K562 (cell line): ENCODE measurements around the gene WASF3. TPM values are rescaled to one million over a fixed set of nuclear protein-coding genes. Genes with fewer than 3 reads are reported as not detected.

Source experiments
- ATAC-seq: fragments of 200-7000 bp; cut with Tn5 transposase; 3 replicates; pipeline ENCODE4 v1.9.1; 2020; ENCODE audit warnings: moderate library complexity
- BruUV-seq: library from RNA; stranded (reverse); fragments of 400-500 nt; replicated peaks from 2 replicates; lab custom pipeline; 2021; lab: Mats Ljungman, UMichigan
- CTCF ChIA-PET: fragments of 300-600 bp; formaldehyde crosslinking; extraction: SDS; loops from one replicate; lab custom pipeline; 2021; ENCODE audit warnings: low intra/inter-chr PET ratio; lab: Yijun Ruan, JAX
- POLR2A ChIA-PET: fragments of 300-600, 350-650 bp; sonication (Branson Sonifier 250); formaldehyde crosslinking; extraction: SDS; loops from one replicate; lab custom pipeline; 2021; ENCODE audit warnings: antibody characterized with exemption, inconsistent platforms; lab: Yijun Ruan, JAX
- DNase-seq, 4 experiments: peaks; one replicate each; pipeline versions ENCODE4 v3.0.0 to v3.0.0-alpha.2; 2011 to 2018; ENCODE audit warnings: low spot score in 3 of 4, mixed read lengths in 3 of 4; ENCODE audit errors: extremely low read depth in 1 of 4
- FAIRE-seq: peaks from 2 replicates; lab custom pipeline; 2011; peaks lifted over from hg19 to GRCh38; lab: Jason Lieb, UNC
- H2AFZ ChIP-seq: 2 replicates; pipeline ENCODE4 v1.6.0; 2011; ENCODE audit warnings: low read depth, low read length, control low read depth, inconsistent platforms
- H3K27ac ChIP-seq: fragments of 200-600 bp; 3 replicates; pipeline ENCODE4 v1.8.0; 2011; ENCODE audit warnings: low read depth, mild to moderate bottlenecking, control low read depth, inconsistent platforms, low read length, moderate library complexity, mixed read lengths; ENCODE audit errors: extremely low read depth
- H3K27me3 ChIP-seq, 2 experiments: fragments of 300-600 bp in 1 of 2; 2 replicates in 1 of 2; 3 replicates in 1 of 2; pipeline versions ENCODE4 v1.6.0 to v1.8.0; 2011; ENCODE audit warnings: inconsistent platforms in 2 of 2, low read length in 2 of 2, mild to moderate bottlenecking in 1 of 2, mixed read lengths in 1 of 2, moderate library complexity in 1 of 2; ENCODE audit not compliant: control insufficient read depth in 2 of 2, insufficient read depth in 2 of 2
- H3K36me3 ChIP-seq: fragments of 300-600 bp; 3 replicates; pipeline ENCODE4 v1.8.0; 2011; ENCODE audit warnings: mild to moderate bottlenecking, low read length, inconsistent platforms; ENCODE audit not compliant: control insufficient read depth, insufficient read depth
- H3K4me1 ChIP-seq, 2 experiments: fragments of 200-600 bp in 1 of 2; replicated peaks in 1 of 2; 2 replicates in 1 of 2; 3 replicates in 1 of 2; pipeline versions ENCODE4 v1.5.1 to v1.8.0; 2011; ENCODE audit warnings: inconsistent platforms in 2 of 2, low read length in 2 of 2, mild to moderate bottlenecking in 1 of 2, mixed read lengths in 1 of 2, moderate library complexity in 1 of 2; ENCODE audit not compliant: control insufficient read depth in 2 of 2, insufficient read depth in 2 of 2
- H3K4me2 ChIP-seq: 2 replicates; pipeline ENCODE4 v1.6.1; 2011; ENCODE audit warnings: low read length, control low read depth, inconsistent platforms, mixed read lengths; ENCODE audit not compliant: insufficient read depth
- H3K4me3 ChIP-seq: fragments of 200-600 bp; sonication (generic), shearing (Covaris generic); 2 replicates; pipeline ENCODE4 v1.5.1; 2016; ENCODE audit warnings: control low read depth, inconsistent platforms
- H3K79me2 ChIP-seq: fragments of 200-600 bp; 3 replicates; pipeline ENCODE4 v1.8.0; 2011; ENCODE audit warnings: low read length, inconsistent platforms; ENCODE audit not compliant: control insufficient read depth, insufficient read depth
- H3K9ac ChIP-seq, 2 experiments: 2 replicates each; pipeline versions ENCODE4 v1.6.0 to v1.6.1; 2011; ENCODE audit warnings: low read depth in 2 of 2, low read length in 2 of 2, control low read depth in 1 of 2, inconsistent platforms in 1 of 2, mild to moderate bottlenecking in 1 of 2, mixed read lengths in 1 of 2; ENCODE audit not compliant: insufficient read depth in 1 of 2
- H3K9me1 ChIP-seq: one replicate; pipeline ENCODE4 v1.6.0; 2011; ENCODE audit warnings: inconsistent platforms, mild to moderate bottlenecking, low read length, moderate library complexity; ENCODE audit not compliant: control insufficient read depth, insufficient read depth
- H3K9me3 ChIP-seq: replicated peaks from 2 replicates; pipeline ENCODE4 v1.5.1; 2011; ENCODE audit warnings: low read depth, low read length, inconsistent platforms; ENCODE audit not compliant: control insufficient read depth, insufficient read depth
- H4K20me1 ChIP-seq: replicated peaks from 2 replicates; pipeline ENCODE4 v1.6.1; 2011; ENCODE audit warnings: low read length, inconsistent platforms, mixed read lengths; ENCODE audit not compliant: control insufficient read depth, insufficient read depth
- ARID3B ChIP-seq: fragments of 250-450 bp; sonication (Bioruptor Pico); IDR thresholded peaks from 2 replicates; pipeline ENCODE4 v1.4.0; 2020; ENCODE audit warnings: borderline replicate concordance
- BMI1 ChIP-seq: fragments of 150-350 bp; IDR thresholded peaks from 2 replicates; pipeline ENCODE4 v1.6.1; 2014; ENCODE audit warnings: low read length
- C11orf30 ChIP-seq: fragments of 450-650 bp; IDR thresholded peaks from 2 replicates; pipeline ENCODE4 v1.6.1; 2016; ENCODE audit warnings: low read depth, mild to moderate bottlenecking
- ELF4 ChIP-seq: fragments of 450-650 bp; formaldehyde crosslinking; IDR thresholded peaks from 2 replicates; pipeline ENCODE4 v1.4.0; 2022; ENCODE audit warnings: missing genetic modification characterization
- FOXJ3 ChIP-seq: sonication (generic); formaldehyde crosslinking; IDR thresholded peaks from 2 replicates; pipeline ENCODE4 v1.4.0; 2020; ENCODE audit warnings: mild to moderate bottlenecking, missing genetic modification reagents
- MAFF ChIP-seq: IDR thresholded peaks from 2 replicates; pipeline ENCODE4 v1.6.1; 2012; ENCODE audit warnings: low read length, improper control_type of control experiment
- MAFG ChIP-seq: fragments of 450-650 bp; conservative IDR thresholded peaks from 2 replicates; pipeline ENCODE4 v1.6.1; 2016; ENCODE audit warnings: missing genetic modification characterization, missing compliant biosample characterization
- MAFK ChIP-seq: IDR thresholded peaks from 2 replicates; pipeline ENCODE4 v1.6.1; 2011; ENCODE audit warnings: low read length, improper control_type of control experiment
- MECOM ChIP-seq: fragments of 250-450 bp; sonication (Bioruptor Pico); IDR thresholded peaks from 2 replicates; pipeline ENCODE4 v1.8.0; 2022; ENCODE audit warnings: inconsistent platforms
- MTF1 ChIP-seq: fragments of 250-450 bp; sonication (Bioruptor Pico); IDR thresholded peaks from 2 replicates; pipeline ENCODE4 v1.9.0; 2021; ENCODE audit warnings: moderate library complexity, mild to moderate bottlenecking, inconsistent platforms, borderline replicate concordance
- MXD1 ChIP-seq: fragments of 250-450 bp; sonication (Bioruptor Pico); IDR thresholded peaks from 2 replicates; pipeline ENCODE4 v1.8.0; 2021; ENCODE audit warnings: borderline replicate concordance, mild to moderate bottlenecking, moderate library complexity; ENCODE audit not compliant: poor library complexity, severe bottlenecking
- NBN ChIP-seq: fragments of 450-650 bp; IDR thresholded peaks from 2 replicates; pipeline ENCODE4 v1.6.1; 2016; ENCODE audit warnings: low read depth, mild to moderate bottlenecking
- NFIX ChIP-seq: fragments of 250-450 bp; sonication (Bioruptor Pico); IDR thresholded peaks from 2 replicates; pipeline ENCODE4 v1.4.0; 2020; ENCODE audit warnings: low read depth, mild to moderate bottlenecking, moderate library complexity
- NR2F6 ChIP-seq: fragments of 450-650 bp; formaldehyde crosslinking; IDR thresholded peaks from 2 replicates; pipeline ENCODE4 v1.4.0; 2020; ENCODE audit warnings: mild to moderate bottlenecking
- NRF1 ChIP-seq, 2 experiments: fragments of 450-650 bp; IDR thresholded peaks in 1 of 2; conservative IDR thresholded peaks in 1 of 2; 2 replicates each; pipeline ENCODE4 v1.6.1; 2014; ENCODE audit warnings: mild to moderate bottlenecking in 2 of 2
- PHF21A ChIP-seq: fragments of 450-650 bp; IDR thresholded peaks from 2 replicates; pipeline ENCODE4 v1.6.1; 2017; ENCODE audit warnings: low read depth, borderline replicate concordance
- PHF8 ChIP-seq: fragments of 200-600 bp; sonication (generic); IDR thresholded peaks from 2 replicates; pipeline ENCODE4 v1.6.1; 2012; ENCODE audit warnings: mixed run types, mild to moderate bottlenecking, inconsistent platforms, low read length, moderate library complexity, borderline replicate concordance
- SIRT6 ChIP-seq: IDR thresholded peaks from one replicate; pipeline ENCODE4 v1.6.1; 2012; ENCODE audit warnings: low read depth, mild to moderate bottlenecking, control low read depth, inconsistent platforms, low read length, moderate library complexity
- SIX5 ChIP-seq, 2 experiments: IDR thresholded peaks; 2 replicates each; pipeline ENCODE4 v1.6.1; 2011; ENCODE audit warnings: low read length in 2 of 2, borderline replicate concordance in 1 of 2, low read depth in 1 of 2, mild to moderate bottlenecking in 1 of 2, moderate library complexity in 1 of 2; ENCODE audit not compliant: insufficient read depth in 1 of 2
- SMAD1 ChIP-seq: fragments of 150-350 bp; IDR thresholded peaks from 2 replicates; pipeline ENCODE4 v1.6.1; 2014; ENCODE audit warnings: low read length, low read depth; ENCODE audit not compliant: partially characterized antibody
- SMC3 ChIP-seq: conservative IDR thresholded peaks from 2 replicates; pipeline ENCODE4 v1.6.1; 2011; ENCODE audit warnings: low read depth, low read length, improper control_type of control experiment; ENCODE audit not compliant: insufficient read depth
- ZBED1 ChIP-seq: IDR thresholded peaks from 2 replicates; pipeline ENCODE4 v1.6.1; 2014
- ZC3H4 ChIP-seq: sonication (generic); formaldehyde crosslinking; IDR thresholded peaks from 2 replicates; pipeline ENCODE4 v1.9.0; 2021; ENCODE audit warnings: missing genetic modification reagents, borderline replicate concordance
- ZNF197 ChIP-seq: fragments of 200-800 bp; sonication (Bioruptor generic); IDR thresholded peaks from 2 replicates; pipeline ENCODE4 v1.6.1; 2016; ENCODE audit warnings: low read depth, missing genetic modification characterization, missing compliant biosample characterization
- ZNF316 ChIP-seq: fragments of 450-650 bp; IDR thresholded peaks from 2 replicates; pipeline ENCODE4 v1.6.1; 2016
- WGBS: fragments of 100-300 bp; shearing (Covaris generic); methylation state at CpG from one replicate; pipeline ENCODE4 v1.1.6; 2016; ENCODE audit warnings: low coverage, mixed read lengths; ENCODE audit not compliant: insufficient coverage; ENCODE audit errors: missing lambda C conversion rate; 5-methylcytosine and 5-hydroxymethylcytosine counted together
- in situ Hi-C: fragments of 300-500 bp; cut with MboI; formaldehyde crosslinking; loops from 4 replicates; pipeline ENCODE4 v1.15.0; 2018; ENCODE audit warnings: inconsistent platforms, mixed read lengths
- intact Hi-C: fragments of 100-400 bp; cut with micrococcal nuclease; formaldehyde crosslinking; loops from 2 replicates; pipeline ENCODE4 v1.14.2; 2022
- polyA plus RNA-seq, 8 experiments: library from polyadenylated mRNA; depleted of rRNA in 4 of 8; stranded (reverse) in 5 of 8; unstranded in 3 of 8; fragments of >200 nt; fragmentation: Nextera tagmentation in 2 of 8; fragmentation: Illumina TruSeq in 1 of 8; extraction: Ambion mirVana in 2 of 8; extraction: Trizol in 1 of 8; gene quantifications; 2 replicates each; pipeline versions ENCODE4 v1.2.1 to v1.2.3, GENCODE V29; 2011 to 2014; ENCODE audit warnings: inconsistent platforms in 1 of 8, missing spikeins in 1 of 8
- total RNA-seq, 7 experiments: library from RNA; depleted of rRNA in 6 of 7; stranded (reverse); fragments of >200 nt in 6 of 7; fragmentation: Illumina TruSeq in 2 of 7; extraction: Trizol in 2 of 7; gene quantifications; 2 replicates each; pipeline versions ENCODE4 v1.2.1 to v1.2.3, GENCODE V29; 2011 to 2021; ENCODE audit warnings: low replicate concordance in 1 of 7

Gene WASF3
- total and polyA plus RNA-seq, 9 of the 15 experiments (the other 6 are each of a cell fraction or from before 2014, with no cell fraction given): 0.04 to 0.43 (median 0.11) TPM

GRCh38 chr13:26579580-26579979, 22.1 kb downstream of the WASF3 start:
- POLR2A ChIA-PET: no interaction called here
- BruUV-seq: no TSS peak
- Histone ChIP-seq H3K4me3 (no peak overlapping the region), H3K36me3 (no peaks in the 10 kb centered on the region), H3K9ac (no peak overlapping the region), H2AFZ (no peak overlapping the region), H3K4me2 (no peak overlapping the region), H3K9me1 (no peaks in the 10 kb centered on the region), H3K27ac (no peak overlapping the region), H3K4me1 (no peaks in the 10 kb centered on the region), H4K20me1 (no peaks in the 10 kb centered on the region), H3K27me3 (no peaks in the 10 kb centered on the region), H3K79me2 (no peaks in the 10 kb centered on the region), H3K9me3 (no peaks in the 10 kb centered on the region)
- FAIRE-seq: no peak
- intact Hi-C loops: no loop called here
- WGBS: 0% methylated on average over 1 of the region's 1 CpG
- in situ Hi-C loops: no loop called here
- no peak for DNase-seq
- CTCF ChIA-PET: no interaction called here
- ATAC-seq: no peak
- no peak for TF ChIP-seq SMC3
- no peak for TF ChIP-seq ARID3B
- TF ChIP-seq SIRT6: no peak
- no peak for TF ChIP-seq ZNF197 (CRISPR knock-in tag)
- TF ChIP-seq ELF4 (CRISPR knock-in tag): no peak
- no peak for TF ChIP-seq MECOM (CRISPR knock-in tag)
- no peak for TF ChIP-seq ZBED1
- no peak for TF ChIP-seq NBN
- peak; percentile 34; the same call in 1 of the 2 replicates for TF ChIP-seq MAFK
- no peak for TF ChIP-seq MTF1
- TF ChIP-seq NR2F6 (CRISPR knock-in tag): no peak
- no peak for TF ChIP-seq ZC3H4 (CRISPR knock-in tag)
- TF ChIP-seq FOXJ3 (CRISPR knock-in tag): no peak
- TF ChIP-seq MXD1: no peak
- peak; percentile 66 for TF ChIP-seq ZNF316
- TF ChIP-seq SMAD1: no peak
- TF ChIP-seq PHF8: no peak
- TF ChIP-seq NRF1 (conservative IDR thresholded peaks at IDR 0.05 in 1 of 2, IDR thresholded peaks at IDR 0.05 in 1 of 2): no peak
- TF ChIP-seq SIX5 (IDR thresholded peaks at IDR 0.05; ENCODE audit: borderline replicate concordance in 1 of 2, insufficient read depth in 1 of 2, low read depth in 1 of 2, low read length in 2 of 2): no peak
- peak; percentile 42; the same call in 1 of the 2 replicates for TF ChIP-seq C11orf30
- TF ChIP-seq NFIX (CRISPR knock-in tag): no peak
- TF ChIP-seq PHF21A: no peak
- TF ChIP-seq MAFG (tag): peak; percentile 31; the same call in 1 of the 2 replicates
- no peak for TF ChIP-seq BMI1
- peak; percentile 69 for TF ChIP-seq MAFF
